Bronchial epithelial cell (primary cell): ENCODE results near the gene CLNK. TPM values are rescaled to one million over a fixed set of nuclear protein-coding genes. Genes with fewer than 3 reads are reported as not detected.

Experiments
- DNase-seq: peaks from one replicate; pipeline ENCODE4 v3.0.0-alpha.2; 2010; ENCODE audit warnings: low read depth
- FAIRE-seq: peaks from 2 replicates; lab custom pipeline; 2011; peaks lifted over from hg19 to GRCh38; lab: Jason Lieb, UNC
- H3K27me3 ChIP-seq: 2 replicates; pipeline ENCODE4 v1.5.1; 2011; ENCODE audit warnings: low read length; ENCODE audit not compliant: control insufficient read depth, insufficient read depth
- H3K36me3 ChIP-seq: 2 replicates; pipeline ENCODE4 v1.5.1; 2011; ENCODE audit warnings: low read length; ENCODE audit not compliant: control insufficient read depth, insufficient read depth
- H3K4me3 ChIP-seq: 2 replicates; pipeline ENCODE4 v1.5.1; 2011; ENCODE audit warnings: mild to moderate bottlenecking, low read depth, low read length, control low read depth
- total RNA-seq: library from RNA; depleted of rRNA; stranded (reverse); fragments of >200 nt; gene quantifications from 2 replicates; pipeline ENCODE4 v1.2.1, GENCODE V29; 2014
- TF ChIP-seq, protein P1 (sequence below): IDR thresholded peaks from 2 replicates; pipeline ENCODE4 v1.5.1; 2011; ENCODE audit warnings: mild to moderate bottlenecking, moderate library complexity, low read length, control low read depth, inconsistent platforms; ENCODE audit not compliant: insufficient read depth, severe bottlenecking

The CLNK gene
- total RNA-seq, 1 donor from 2014 or later, result not detected

DNA sequence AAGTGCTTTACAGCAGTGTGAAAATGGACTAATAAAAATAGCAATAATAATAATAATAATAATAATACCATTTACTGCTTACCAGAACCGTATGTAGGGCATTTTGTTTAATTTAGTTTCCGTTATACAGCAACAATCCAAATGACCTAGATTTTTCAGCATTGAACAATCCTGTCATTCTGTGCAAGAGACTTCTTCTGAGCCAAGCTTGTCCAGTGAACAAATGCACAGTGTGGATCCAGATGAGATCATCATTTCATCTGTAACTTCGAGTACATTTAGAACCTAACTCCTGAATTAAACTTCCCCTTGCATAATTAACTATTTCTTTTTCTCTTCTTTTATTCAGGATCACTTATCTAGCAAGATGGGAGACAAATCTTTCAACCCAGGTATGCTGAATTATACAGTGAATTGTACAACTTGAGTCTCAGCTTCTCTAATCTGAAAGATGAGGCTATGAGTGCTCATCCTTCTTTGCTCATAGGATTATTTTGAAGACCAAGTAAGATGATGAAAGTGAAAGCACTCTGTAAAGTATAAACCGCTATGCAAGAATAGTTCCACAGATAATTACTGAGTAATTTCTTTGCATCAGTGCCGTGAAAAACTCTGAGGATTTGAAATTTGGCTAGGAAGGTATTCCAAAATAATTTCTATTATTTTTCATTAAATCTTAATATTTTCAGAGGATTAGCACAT is 6.6 kb downstream of the CLNK start:
- FAIRE-seq (no peak), DNase-seq (no peak)
- H3K4me3 ChIP-seq, result no peak overlapping the region
- H3K36me3 ChIP-seq, result no peaks in the 10 kb centered on the region
- TF ChIP-seq, protein P1, sequence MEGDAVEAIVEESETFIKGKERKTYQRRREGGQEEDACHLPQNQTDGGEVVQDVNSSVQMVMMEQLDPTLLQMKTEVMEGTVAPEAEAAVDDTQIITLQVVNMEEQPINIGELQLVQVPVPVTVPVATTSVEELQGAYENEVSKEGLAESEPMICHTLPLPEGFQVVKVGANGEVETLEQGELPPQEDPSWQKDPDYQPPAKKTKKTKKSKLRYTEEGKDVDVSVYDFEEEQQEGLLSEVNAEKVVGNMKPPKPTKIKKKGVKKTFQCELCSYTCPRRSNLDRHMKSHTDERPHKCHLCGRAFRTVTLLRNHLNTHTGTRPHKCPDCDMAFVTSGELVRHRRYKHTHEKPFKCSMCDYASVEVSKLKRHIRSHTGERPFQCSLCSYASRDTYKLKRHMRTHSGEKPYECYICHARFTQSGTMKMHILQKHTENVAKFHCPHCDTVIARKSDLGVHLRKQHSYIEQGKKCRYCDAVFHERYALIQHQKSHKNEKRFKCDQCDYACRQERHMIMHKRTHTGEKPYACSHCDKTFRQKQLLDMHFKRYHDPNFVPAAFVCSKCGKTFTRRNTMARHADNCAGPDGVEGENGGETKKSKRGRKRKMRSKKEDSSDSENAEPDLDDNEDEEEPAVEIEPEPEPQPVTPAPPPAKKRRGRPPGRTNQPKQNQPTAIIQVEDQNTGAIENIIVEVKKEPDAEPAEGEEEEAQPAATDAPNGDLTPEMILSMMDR, result no peak
- H3K27me3 ChIP-seq, result no peaks in the 10 kb centered on the region

- FAIRE-seq (no peak), DNase-seq (no peak)
- TF ChIP-seq, protein P1, result no peak
- no peak overlapping the region for H3K4me3 ChIP-seq
- no peaks in the 10 kb centered on the region for H3K36me3 ChIP-seq
- no peaks in the 10 kb centered on the region for H3K27me3 ChIP-seq
These were observed 10.7 kb downstream of the CLNK start for GRCh38 chr4:10673817-10674369.

- FAIRE-seq, result no peak
- H3K27me3 ChIP-seq, result no peaks in the 10 kb centered on the region
- no peak overlapping the region for H3K4me3 ChIP-seq
- no peak for DNase-seq
- TF ChIP-seq, protein P1, result no peak
- H3K36me3 ChIP-seq, result no peaks in the 10 kb centered on the region
These were observed 12.2 kb downstream of the CLNK start for GRCh38 chr4:10672379-10672778.

- Histone ChIP-seq H3K36me3 (no peaks in the 10 kb centered on the region), H3K27me3 (no peaks in the 10 kb centered on the region), H3K4me3 (no peak overlapping the region)
- DNase-seq (no peak), FAIRE-seq (no peak)
- TF ChIP-seq, protein P1, result no peak
These were observed 12.8 kb downstream of the CLNK start for GRCh38 chr4:10671799-10672198.

DNA sequence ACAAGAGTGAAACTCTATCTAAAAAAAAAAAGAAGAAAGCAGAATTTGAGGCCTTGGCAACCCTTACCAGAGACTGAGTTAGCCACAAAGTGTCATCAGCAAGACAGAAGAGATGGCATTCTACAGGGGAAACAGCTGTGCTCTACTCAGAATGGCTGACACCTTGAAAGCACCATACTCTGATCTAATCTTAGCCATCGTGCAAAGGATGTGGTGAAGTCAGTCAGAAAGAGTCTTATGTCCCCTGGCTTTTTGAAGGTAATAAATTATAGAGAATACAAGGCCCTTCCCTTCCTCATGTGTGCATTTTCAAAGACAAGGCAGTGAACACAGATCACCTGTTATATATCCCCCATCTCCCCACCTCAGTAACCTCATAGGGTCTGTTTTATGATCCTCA is 13.2 kb downstream of the CLNK start:
- Histone ChIP-seq H3K4me3 (no peak overlapping the region), H3K36me3 (no peaks in the 10 kb centered on the region), H3K27me3 (no peaks in the 10 kb centered on the region)
- DNase-seq, result no peak
- TF ChIP-seq, protein P1, result no peak
- FAIRE-seq, result no peak

DNA sequence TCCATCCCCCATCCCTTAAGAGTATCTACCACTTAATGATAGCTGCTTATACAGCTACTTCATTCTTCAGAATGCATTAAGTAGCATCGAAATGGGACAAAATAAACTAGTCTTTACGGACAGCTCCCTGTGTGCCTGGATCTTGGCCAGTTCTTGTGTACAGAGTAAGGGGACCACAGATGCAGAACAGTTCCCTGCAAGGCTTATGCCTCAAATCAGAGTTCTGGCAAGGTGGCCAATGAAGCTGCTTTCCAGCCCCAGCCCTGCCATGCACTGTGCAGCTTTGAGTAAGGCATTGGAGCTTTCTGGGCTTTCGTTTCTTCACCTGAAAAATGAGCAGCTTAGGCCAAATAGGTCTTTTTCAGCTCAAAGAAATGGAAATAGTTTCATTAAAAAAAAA is 14.2 kb downstream of the CLNK start:
- DNase-seq (no peak), FAIRE-seq (no peak)
- H3K27me3 ChIP-seq, result no peaks in the 10 kb centered on the region
- TF ChIP-seq, protein P1, result no peak
- H3K36me3 ChIP-seq, result no peaks in the 10 kb centered on the region
- no peak overlapping the region for H3K4me3 ChIP-seq
